ENCODE data around the gene GLP1R. TPM values are rescaled to one million over a fixed set of nuclear protein-coding genes. Genes with fewer than 3 reads are reported as not detected.

GLP1R gene
- total RNA-seq = not detected

DNA sequence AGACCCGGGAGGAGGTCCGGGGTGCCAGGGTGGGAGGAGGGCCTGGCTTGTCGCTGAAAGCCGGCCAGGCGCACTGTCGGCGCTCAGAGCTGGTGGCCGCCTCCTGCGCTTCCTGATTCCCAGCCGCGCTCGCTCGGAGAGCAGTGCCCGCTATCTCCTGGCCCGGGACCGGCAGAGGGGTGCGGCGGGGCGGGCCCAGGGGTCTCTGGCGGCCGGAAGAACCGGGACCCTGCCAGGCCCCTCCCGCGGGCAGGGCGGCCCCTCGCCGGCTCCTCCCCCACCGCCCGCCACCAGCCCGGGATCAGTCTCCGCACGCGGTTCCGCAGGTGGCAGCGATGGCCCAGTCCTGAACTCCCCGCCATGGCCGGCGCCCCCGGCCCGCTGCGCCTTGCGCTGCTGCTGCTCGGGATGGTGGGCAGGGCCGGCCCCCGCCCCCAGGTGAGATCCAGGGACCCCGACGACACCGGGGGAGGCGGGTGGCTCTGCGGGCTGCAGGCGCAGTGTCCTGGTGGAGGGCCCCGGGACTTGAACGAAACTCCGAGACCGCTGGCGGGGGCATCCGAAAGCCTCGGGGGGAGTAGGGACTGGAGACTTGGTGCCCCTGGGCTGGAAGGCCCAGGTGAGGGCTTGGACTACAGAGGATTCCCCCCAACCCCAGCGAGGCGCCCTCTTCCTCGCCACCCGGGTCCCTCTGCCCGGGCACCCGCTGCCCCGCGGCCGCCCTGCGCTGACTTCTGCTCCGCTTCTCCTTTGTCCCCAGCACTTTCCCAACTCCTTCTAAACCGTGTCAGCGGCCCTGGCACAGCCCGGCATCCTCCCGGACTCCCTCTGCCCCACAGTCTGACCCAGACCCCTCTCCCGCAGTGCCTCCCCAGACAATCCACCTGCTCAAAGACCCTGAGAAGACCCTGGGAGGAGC lies at the start of gene GLP1R:
Gene GLP1R (plus strand): TSS at position 301 of the 919 bp plus-strand sequence. CDS start 60 bp downstream, at position 361.
- no peak for DNase-seq

DNA sequence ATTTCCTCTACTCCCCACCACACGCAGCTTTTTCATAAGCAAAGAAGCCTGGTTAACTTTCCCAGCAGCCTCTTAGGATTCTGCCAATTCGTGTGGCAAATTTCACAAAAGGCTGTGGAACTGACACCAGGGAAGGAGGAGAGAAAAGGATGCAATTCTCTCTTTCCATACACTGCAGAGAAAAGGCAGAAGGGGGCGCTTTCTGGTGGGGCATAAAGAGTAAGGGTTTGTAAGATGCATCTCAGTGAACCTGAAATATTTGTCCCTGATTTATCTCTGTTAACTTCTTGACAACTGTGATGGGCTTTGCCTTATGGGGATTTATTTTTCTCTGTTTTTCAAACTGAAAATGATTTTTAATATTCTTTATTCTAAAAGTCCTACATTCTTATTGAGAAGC lies 45.5 kb upstream of the GLP1R start:
- DNase-seq = no peak

DNA sequence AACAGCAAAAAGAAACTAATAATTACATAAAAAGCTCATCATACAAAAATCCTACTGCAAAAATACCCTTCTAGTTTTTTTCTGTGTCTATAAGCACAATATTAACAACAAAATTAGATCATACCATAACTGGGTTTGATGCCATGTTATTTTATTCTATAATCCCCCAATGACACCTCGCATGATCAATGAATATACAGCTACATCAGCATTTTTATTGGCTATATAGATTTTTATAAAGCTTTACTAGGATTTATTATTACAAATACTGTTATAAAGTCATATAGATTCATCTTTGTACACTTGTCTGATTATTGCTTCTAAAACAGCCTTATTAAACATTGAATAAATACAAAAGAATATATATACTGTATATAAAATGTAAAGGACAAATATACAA lies 45.1 kb upstream of the GLP1R start:
- no peak for DNase-seq

DNA sequence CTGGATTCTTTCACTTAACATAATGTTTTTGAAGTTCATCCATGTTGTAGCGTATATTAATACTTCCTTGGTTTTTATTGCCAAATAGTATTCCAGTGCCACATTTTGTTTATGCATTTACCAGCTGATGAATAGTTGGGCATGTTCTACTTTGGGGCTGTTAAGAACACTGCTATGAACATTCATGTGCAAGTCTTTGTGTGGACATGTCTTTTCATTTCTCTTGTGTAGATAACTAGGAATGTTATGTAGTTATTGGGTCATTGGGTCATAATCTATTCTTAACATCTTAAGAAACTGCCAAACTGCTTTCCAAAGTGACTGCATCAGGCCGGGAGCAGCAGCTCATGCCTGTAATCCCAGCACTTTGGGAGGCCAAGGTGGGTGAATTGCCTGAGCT lies 43.8 kb upstream of the GLP1R start:
- DNase-seq = no peak

DNA sequence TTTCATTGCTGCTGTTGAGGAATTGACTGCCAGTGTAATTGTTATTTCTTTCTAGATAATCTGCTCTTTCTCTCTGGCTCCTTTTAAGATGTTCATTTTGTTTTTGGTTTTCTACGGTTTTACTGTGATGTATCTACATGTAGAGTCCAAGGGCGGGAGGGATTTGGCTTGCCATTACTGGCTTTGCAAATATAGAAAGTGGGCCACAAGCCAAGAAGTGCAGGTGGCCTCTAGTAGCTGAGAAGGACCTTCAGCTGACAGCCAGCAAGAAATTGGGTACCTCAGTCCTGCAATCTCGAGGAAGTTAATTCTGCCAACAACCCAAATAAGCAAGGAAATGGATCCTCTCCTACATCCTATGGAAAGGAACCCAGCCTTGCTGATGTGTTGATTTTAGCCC lies 42.8 kb upstream of the GLP1R start:
- DNase-seq = no peak

DNA sequence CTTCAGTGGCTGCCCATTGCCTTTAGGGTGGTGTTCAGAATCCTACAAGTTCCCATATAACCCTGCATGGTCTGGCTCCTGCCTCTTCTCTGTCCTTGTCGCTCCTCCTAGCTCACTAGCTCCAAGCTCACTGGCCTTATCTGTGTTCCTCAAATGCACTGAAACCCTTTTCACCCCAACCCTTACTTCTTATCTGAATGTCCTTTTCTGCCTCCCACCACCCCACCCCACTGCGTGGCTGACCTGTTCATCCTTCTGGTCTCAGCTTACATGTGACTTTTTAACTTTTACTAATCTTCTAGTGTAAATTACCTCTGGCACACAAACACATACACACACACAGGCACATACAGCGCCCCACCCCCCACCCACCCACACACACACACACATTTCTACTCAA lies 41.0 kb upstream of the GLP1R start:
- DNase-seq = no peak

DNA sequence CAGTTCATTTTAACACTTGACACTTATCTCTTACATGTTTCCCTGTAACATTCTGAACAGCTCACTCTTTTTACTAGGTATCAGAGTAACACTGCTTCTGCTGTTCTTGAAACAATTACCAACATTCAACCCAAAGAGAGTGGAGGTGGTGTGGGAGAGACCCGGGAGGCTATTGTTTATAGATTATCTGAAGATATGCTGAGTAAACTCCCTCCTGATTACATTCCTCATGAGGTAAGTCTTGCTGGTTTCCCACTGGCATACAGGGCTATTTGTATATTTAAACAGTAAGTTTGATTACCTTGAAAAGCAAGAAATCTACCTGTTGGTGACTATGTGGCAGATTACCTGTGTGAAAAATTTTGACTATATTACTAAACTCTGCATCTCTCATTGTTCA lies 39.8 kb upstream of the GLP1R start:
- DNase-seq = no peak

DNA sequence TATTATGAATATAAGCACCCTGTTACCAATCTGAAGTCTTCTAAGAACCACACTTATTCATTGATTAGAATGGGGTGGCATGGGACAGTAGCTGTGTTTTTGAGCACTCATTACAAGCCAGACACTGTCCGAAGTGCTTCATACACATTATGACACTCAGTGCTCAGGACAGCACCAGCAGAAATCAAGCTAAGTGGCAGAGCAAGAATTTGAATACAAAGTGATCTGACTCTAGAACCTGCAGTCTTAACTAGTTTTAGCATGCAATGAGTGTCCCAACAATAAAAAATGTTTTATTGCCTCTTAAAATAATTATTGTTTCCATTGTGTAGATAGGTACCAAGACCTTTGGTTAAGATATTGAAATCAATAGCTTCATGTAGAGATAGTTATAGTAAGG lies 39.1 kb upstream of the GLP1R start:
- no peak for DNase-seq

DNA sequence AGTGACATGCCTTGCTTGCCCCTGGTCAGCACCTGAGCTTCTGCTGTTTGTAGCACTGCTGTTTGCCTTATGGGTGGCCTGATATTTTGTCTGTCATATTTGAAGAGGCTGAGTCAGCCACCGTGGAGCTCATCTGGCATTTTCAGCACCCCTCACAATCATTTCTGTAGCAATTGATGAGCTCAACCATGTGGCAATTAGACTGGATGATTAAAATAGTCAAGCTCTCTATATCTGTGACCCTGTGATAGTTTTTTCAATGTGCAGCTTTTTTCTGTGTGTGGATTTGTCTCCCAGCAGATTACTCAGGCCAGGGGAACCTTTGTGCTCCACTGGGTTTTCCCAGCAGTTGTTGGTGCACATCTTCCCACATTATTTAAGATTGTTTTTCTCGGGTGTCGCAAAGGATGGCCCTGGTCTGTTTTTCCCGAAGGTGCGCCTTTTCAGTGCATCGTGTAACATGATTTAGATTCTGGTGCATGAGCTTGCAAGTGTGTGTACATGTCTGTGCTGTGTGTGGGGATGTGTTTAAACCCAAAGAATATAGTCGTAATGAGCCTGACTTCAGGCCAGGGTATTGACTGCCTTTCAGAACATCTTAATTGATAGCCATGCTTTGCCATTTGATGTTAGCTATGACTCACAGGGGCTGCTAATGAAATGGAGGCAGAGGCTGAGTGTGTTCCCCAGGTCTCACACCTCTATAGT lies 31.6 kb upstream of the GLP1R start:
- no peak for DNase-seq

DNA sequence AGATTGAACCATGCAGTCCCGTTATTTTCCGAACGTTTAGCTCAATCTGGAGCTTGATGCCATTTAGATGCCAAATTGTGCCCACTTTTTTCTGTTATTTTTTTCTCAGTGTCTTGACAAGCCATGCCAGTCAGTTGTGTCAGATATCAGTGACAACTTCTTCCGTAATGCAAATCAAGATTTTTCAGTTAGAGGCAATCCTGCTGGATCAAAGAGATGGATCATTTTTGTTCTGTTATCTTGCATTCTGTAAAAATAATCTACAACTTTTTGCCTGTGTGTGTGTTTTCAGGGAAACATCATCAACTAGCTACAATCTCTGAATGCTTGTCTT lies 31.1 kb upstream of the GLP1R start:
- DNase-seq = no peak

DNA sequence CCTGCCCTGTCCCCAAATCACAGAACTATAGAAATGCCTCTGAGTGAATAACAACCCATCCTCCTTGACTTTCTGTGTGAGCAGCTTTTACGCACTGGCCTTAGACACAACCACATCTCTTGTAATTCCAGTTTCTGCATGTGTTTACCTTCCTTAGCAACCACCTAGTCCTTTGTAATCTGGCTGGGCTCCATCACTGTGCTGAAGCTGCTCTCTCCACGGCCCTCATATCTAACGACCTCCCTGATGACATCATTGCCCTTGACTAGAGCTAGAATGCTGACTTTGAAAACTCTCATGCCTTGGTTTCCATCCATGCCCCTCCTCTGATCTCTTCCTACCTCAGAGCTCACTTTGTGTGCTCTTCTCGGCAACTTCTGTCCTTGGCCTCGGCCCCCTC lies 30.5 kb upstream of the GLP1R start:
- DNase-seq = no peak

DNA sequence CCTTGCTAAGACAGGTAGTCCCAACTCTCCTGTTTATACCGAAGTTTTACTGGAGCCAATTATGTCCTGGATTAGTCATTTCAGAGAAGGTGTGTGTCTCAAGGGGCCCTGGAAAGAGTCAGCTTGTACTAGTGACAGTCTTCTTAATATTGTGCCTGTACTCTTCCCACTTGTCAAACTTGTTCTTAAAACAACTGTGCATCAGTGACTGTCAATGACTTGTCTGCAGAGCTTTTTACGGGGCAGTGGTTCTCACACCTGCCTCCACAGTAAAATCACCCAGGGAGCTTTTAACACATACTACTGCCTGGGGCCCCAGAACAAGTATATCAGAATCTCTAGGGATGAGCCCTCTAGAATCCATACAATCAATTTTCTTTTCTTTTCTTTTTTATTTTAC lies 28.4 kb upstream of the GLP1R start:
- no peak for DNase-seq

DNA sequence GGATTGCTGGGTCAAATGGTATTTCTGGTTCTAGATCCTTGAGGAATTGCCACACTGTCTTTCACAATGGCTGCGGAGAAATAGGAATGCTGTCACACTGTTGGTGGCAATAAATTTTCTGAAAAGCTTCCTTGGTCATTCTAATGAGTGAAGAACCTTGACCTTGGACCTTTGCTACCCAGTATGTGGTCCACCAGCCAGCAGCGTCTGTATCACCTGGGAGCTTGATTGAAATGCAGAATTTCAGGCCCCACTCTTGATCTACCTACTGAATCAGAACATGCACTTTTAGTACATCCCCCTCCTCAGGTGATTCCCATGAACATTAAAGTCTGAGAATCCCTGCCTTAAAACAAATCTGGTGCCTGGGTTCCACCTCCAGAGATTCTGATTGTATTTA lies 27.5 kb upstream of the GLP1R start:
- DNase-seq = no peak

DNA sequence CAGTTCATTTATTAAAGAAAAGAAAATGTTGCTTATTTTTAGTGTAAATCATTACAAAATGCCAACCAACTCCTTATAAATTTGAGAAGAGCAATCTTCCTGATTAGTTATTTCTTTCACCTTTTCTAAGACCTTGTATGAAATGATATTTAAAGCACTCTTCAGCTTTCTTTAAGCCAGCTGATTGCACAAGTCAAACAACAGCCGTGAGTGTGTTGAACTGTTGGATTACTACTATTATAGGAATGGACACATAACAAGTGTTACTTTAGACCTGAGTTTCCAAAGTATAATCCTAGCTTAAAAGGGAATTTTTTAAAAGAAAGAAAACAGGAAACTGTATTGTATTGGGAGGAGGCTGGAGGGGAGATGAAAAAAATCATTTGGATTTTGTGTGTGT lies 26.8 kb upstream of the GLP1R start:
- no peak for DNase-seq

DNA sequence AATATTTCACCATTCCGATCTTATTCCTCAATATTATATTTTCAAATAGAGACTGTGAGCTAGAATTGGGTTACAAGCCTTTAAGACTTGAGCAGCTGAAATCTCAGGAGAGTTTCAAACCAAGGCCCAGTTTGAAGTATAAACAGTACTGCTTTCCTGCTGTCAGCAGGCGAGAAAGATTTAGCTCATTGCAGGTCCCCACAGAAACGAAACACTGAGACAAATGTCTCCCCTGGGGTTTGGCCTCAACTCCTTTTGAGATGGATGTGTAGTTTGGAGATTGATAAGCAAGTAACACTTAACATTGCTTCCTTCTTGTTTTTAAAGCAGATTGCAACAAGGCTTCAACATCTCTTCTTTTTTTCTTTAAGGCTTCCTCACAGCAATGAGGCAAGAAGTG lies 22.4 kb upstream of the GLP1R start:
- no peak for DNase-seq

DNA sequence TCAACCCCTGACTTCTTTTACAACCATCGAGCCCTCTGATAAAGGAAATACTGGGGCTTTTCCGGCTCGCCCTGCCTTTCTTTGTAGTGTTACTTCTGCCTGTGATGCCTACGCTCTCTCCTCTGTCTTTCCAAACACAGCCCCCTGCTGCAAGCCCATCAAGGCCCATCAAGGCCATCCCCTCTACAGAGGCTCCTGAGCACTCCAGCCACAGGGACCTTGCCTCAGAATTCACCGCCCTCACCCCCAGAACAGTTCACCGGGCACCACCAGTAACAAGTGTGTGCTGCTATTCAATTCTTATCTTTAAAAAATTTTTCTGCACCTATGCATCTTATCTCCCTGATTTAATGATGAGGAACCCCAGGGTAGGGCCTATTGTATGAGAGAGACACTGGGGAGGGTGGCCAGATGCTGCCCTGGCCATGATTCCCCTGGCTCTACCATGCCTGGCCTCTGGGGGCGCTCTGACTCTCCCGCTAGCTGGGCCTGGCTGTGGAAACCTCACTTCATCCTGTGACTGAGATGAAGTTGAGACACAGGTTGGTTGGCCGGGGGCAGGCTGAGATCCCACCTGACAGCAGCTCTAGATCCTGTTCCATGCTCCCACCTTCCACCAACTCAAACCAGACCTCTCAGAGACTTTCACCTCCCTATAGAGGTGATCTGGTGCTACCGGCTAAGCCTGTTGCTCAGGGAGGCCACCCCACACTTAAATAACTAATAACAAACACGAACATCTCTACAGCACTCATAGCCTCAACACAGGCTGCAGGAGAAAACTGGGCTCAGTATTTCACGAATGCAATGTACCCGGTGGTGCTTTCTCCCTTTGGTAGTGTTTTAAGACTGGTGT lies 19.2 kb upstream of the GLP1R start:
- DNase-seq = no peak

DNA sequence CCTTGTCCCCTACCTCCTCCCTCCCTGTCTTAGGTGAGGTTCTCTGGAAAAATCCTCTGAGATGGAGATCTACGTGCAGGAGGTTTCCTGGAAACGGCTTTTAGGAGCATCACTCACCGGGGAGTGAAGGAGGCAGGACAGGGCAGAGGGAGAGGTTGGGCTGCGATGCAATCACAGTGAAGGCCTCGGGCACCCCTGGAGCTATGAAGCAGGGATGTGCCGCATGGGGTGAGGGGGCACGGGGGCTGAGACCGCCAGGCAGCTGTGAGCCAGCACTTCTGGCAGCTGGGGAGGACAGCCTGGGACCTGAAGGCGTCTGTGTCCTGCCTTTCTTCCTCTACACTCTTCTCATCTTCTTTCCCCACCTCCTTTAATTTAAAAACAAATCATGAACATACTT lies 12.9 kb upstream of the GLP1R start:
- no peak for DNase-seq

DNA sequence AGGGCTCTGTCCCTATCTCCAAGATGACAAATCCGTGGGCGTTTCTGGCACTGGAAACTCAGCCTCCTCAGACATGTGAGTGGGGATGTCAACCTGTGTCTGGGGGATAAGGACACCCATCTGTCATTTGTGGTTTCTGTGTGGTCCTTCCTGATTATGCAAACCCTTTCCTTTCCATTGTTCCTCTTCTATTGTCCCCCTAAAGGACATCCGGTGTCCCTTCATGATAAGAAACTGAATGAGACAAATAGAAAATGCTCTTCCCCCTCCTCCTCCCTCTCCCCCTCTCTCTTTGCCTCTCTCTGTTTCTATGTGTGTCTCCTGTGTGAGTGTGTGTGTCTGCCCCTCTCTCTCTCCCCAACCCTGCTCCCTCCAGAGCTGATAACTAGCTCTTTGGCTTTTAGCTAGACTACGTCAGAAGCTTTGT lies 11.5 kb upstream of the GLP1R start:
- DNase-seq = no peak

DNA sequence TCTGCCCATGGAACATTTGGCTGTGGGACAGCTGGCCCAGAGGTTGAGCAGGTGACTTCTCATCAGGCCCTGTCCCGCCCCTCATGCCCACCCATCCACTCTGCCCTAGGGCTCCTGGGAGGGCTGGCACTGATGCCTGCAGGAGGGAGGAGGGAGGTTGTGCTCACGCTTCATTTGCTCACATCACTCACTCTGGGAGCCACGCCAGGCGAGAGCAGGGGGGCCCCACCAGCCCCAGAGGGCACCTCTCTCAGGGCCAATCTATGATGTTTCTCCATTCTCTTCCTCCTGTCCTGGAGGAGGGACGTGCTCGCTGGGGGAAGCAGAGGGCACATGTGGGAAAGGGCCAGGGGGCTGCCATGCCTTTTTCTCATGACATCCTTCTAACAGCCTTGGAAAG lies 10.9 kb upstream of the GLP1R start:
- no peak for DNase-seq

DNA sequence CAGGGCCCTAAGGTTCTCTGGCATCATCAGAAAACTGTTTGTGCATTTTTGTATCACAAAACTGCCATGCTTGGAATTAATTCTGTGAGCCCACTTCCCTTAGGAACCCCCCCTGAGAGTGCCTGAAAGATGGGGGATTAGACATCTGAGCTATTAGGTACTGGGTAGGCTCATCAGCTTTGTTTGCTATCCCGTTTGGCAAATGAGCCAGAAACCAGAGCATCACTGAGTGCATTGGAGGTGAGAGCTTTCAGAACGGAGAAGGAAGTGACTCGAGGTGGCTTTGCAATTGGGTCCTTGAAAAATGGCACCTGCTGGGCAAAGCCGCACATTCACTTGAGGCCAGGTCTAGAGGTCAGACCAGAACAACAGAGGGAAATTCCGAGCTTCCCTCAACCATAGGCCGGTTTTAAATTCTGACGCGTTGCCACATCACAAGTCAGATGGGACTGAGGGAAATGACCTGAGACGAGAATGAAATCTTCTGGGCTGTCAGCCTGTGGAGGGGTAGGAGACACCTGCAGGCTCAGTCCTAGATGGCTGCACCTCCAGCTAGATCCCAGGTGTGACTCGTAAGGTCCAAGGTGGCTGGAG lies 8.4 kb upstream of the GLP1R start:
- DNase-seq = no peak

DNA sequence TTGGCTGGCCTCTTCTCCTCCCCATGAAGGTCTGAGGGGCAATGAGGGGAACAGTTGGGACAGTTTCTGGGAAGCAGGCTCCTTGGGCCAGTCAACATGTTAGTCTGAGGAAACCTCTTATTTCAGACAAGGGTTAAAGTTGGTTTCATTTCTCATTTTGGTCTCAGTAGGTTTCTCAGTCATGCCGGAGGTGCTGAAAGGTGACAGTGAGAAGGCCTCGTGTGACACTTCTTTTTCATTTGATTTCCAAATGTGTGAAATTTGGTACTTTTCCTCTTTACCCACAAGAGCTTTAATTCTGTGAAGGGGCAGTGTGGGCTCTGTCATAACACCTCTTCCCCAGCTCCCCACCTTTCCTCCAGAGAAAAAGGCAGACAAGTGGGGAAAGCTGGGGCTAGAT lies 7.5 kb upstream of the GLP1R start:
- no peak for DNase-seq

DNA sequence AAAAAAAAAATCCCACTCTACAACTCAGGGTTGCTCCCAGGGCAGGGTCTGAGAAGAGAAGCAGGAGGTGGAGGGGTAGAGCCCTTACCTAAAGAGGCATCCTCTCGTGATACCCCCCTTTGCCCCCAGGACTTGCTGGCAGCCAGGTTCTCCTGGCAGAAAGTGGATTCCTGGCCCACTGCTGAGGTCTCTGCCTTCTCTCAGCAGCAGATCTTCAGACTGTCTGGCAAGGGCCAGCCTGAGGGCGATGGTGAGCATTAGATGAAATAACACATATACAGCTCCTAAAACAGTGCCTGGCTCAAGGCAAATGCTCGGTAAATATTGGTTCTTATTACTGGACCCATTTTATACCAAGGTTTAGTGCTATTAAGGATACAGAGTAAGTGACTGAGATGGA lies 4.8 kb upstream of the GLP1R start:
- no peak for DNase-seq

DNA sequence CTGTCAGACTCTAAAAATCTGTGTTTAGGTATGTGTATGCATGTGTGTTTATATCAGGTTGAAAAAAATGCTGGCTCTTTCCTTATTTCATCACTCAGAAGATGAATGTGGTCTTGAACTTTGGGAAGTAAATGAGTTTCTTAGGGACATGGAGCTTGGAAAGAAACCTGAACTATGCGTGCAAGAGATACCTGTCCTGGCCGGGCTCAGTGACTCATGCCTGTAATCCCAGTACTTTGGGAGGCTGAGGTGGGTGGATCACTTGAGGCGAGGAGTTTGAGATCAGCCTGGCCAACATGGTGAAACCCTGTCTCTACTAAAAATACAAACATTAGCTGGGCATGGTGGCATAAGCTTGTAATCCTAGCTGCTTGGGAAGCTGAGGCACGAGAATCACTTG lies 4.4 kb upstream of the GLP1R start:
- no peak for DNase-seq
